H1 (cell line): ENCODE data around the gene RTF2. TPM values are rescaled to one million over a fixed set of nuclear protein-coding genes. Genes with fewer than 3 reads are reported as not detected.

ENCODE experiments used
- CEBPB ChIP-seq: IDR thresholded peaks from 2 replicates; pipeline ENCODE4 v1.6.1; 2012; ENCODE audit warnings: low read depth, low read length
- EP300 ChIP-seq, 2 experiments: IDR thresholded peaks; 1 replicate in 1 of 2; 2 replicates in 1 of 2; pipeline ENCODE4 v1.6.1; 2011 to 2012; ENCODE audit warnings: low read depth in 2 of 2, low read length in 2 of 2, mild to moderate bottlenecking in 2 of 2, borderline replicate concordance in 1 of 2, inconsistent platforms in 1 of 2, moderate library complexity in 1 of 2
- SRF ChIP-seq: IDR thresholded peaks from 2 replicates; pipeline ENCODE4 v1.6.1; 2011; ENCODE audit warnings: mild to moderate bottlenecking, low read depth, low read length, moderate library complexity
- polyA plus RNA-seq, 7 experiments: library from polyadenylated mRNA; depleted of rRNA in 3 of 7; stranded (reverse) in 5 of 7; unstranded in 2 of 7; fragments of >200 nt in 5 of 7; fragments of 200-250 nt in 2 of 7; gene quantifications; 1 replicate in 5 of 7; 2 replicates in 1 of 7; 4 replicates in 1 of 7; pipeline versions ENCODE4 v1.2.1 to v1.2.3, GENCODE V29; 2011 to 2013; ENCODE audit warnings: missing spikeins in 2 of 7, mixed read lengths in 2 of 7
- total RNA-seq: library from RNA; stranded (reverse); fragmentation: NEBNext Ultra II Directional; extraction: Animal tissue kit (Norgen Biotek cat#: 25700); gene quantifications from 2 replicates; pipeline ENCODE4 v1.2.1, GENCODE V29; 2021

The RTF2 gene
- total and polyA plus RNA-seq, 2 of the 8 experiments (the other 6 are each of a cell fraction or from before 2014, with no cell fraction given): 33.9 to 51.2 TPM

DNA sequence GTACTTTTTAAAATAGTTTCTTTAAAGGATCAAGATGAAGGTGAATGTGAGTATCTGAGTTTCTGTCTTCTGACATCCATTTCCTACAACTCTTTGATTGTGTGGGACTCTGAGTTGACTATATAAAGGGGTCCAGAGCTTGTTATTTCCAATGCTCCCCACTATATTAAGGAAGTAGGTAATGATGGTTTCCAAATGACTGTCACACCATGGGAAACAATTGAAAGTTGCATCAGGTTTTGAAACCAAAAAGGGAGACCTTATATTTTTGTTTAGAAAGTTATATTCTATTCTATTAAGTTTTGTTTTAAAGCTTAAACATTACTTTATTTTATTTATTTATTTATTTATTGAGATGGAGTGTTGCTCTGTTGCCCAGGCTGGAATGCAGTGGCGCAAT is 45.2 kb upstream of the RTF2 start (continued):
- TF ChIP-seq SRF (no peak), EP300 (IDR thresholded peaks at IDR 0.05; ENCODE audit: borderline replicate concordance in 1 of 2, low read depth in 2 of 2, low read length in 2 of 2) (no peak), CEBPB (no peak)
